Stimulated activated CD4-positive, alpha-beta T cell treated with anti-CD3 and anti-CD28 coated beads, Interleukin-1b, Interleukin-23, amount 100 ng/mL, for 4 hours (primary cell): ENCODE data around the gene ATAD1.
"Not testable (repeated sequence)": the region's sequence is repeated elsewhere in the genome, so short reads cannot be mapped to it uniquely, and the experiment has no call there.

Source experiments
- DNase-seq, 2 donors: peaks; one replicate each; pipeline ENCODE4 v3.0.0-alpha.2; 2020; ENCODE audit warnings: low read depth in 2 of 2

ATAD1 gene, protein sequence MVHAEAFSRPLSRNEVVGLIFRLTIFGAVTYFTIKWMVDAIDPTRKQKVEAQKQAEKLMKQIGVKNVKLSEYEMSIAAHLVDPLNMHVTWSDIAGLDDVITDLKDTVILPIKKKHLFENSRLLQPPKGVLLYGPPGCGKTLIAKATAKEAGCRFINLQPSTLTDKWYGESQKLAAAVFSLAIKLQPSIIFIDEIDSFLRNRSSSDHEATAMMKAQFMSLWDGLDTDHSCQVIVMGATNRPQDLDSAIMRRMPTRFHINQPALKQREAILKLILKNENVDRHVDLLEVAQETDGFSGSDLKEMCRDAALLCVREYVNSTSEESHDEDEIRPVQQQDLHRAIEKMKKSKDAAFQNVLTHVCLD

DNA sequence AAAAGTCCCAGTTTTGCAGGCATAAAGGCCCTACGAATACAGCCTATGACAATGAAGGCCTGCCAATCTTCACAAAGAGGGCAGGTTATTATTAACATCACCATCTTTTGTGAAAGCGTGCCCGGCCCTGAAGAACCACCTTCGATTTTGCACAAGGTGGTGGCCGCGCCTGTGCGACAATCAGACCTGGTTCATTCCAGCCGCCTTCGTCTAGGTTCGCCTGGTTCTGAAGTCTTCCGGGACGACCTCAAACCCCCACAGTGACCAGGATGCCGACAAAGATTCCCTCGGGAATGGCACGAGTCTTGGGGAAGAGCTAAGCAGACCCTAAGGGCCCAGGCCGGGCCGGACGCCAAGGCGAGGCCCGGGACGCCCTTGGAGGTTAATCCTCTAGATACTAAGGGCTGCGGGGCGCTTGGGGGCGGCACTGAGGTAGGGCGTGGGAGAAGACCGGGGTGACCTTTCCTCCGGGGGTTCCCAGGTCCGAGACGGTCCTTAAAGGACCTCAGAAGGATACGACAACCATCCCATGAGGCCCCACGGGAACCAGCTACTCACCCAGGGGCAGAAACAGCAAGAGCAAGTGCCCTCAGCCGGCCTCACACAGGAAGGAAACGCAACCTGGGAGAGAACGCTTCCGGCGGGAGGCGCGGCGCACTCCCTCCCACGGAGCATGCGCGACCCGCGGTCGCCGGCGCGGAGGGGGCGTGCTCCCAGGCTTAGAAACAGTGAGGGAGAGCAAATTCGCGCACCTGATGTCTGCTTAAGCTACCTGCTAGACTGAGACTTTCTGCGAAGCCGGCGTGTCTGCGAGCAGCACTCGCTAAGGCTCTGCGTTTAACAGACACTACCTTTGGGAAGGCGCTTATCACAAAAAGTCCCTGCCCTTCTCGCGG lies at the start of gene ATAD1:
ATAD1 (minus strand) TSS at position 618 of the 896 bp plus-strand sequence. CDS start 3,627 bp downstream, outside the sequence.
- peak; percentile 76 to 83 for DNase-seq

DNA sequence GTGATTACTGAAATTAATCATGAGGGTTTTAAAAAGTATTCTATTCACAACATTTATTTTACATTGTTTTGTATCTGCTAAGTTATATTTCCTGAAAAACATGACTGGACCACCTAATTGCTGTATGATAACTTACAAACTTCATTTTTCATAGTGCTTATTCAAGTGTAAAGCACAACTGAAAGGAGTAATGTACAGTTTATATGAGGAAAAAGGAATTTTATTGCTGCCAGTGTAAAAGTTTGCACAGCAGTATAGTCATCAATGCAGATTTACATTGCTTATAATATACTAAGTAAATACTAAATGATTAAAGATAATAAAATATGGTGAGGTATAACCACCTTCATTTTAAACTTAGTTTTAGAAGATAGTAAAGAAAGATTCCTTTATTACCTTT lies 49.4 kb upstream of the ATAD1 start:
- DNase-seq: no peak

DNA sequence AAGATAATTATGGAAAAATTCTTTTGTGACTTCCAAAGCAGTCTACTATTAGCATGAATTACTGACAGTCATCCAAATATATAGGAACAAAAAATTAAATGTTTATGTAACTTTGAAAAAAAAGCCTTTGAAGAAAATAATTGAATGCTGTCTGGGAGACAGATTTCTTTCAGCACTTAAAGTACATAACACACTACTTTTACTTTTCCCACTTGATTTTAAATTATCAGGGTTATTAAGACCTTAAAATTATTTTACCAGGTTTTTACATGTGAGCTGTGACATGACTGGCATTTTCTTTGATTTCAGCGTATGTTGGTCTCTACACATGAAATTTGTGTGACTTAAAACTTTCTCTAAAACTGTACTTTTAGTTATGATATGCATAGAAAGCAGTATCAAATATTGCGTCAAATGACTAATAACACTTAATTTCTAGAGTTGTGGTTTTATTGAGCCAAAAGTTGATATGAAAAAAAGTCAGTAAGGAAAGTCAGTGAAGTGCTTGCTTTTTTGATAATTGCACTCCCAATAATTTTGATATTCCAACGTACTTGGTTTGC lies 48.5 kb upstream of the ATAD1 start:
- no peak for DNase-seq

DNA sequence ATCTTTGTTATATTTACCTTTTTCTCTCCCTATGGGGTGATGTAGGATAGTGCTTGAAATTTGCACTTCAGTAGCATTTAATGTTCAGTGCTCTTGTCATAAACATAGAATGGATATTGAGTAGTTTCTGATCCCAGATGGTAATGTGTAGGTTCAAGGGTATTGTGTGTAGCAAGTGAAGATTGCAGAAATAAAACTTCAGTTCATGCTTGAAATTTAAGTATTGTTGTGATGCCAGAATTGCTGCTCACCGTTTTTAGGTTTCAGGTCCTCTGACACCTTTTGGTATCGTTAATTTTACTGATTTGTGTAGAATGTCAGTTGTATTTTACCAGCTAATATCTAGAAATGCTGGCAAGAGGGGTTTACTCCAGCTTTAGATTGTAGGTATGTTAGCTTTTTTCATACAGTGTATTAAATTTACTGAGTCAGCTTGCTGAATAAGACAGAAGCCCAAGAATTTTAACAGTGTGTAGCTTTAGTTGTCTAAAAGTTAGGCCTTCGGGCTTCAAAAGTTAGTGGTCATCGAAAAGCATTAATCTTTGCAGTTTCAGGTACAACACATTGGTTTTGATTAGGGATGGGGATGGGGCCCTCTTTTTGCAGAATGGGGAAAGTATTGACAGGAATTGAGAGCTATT lies 47.3 kb upstream of the ATAD1 start:
- no peak for DNase-seq

DNA sequence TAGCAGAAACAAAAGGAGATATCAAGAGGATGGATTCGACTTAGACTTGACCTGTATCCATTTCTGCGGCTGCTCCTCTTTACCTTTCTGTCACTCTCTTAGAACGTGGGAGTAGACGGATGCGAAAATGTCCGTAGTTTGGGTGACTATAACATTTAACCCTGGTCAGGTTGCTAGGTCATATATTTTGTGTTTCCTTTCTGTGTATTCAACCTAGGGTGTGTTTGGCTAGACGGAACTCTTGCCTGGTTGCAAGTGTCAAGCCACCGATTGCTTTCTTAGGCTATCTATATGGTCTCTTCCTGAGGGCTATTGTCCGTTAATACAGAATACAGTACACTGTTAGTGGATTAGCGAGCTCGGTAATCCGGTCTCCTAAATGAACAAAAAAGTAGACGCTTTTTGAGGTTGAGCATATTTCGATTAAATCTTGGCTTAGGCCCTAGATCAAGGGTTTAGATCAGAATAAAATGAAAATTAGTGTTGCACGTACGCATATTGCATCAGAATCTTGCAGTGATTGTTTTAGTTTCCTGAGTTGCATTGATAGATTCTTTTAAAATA lies 46.6 kb upstream of the ATAD1 start:
- no peak for DNase-seq

DNA sequence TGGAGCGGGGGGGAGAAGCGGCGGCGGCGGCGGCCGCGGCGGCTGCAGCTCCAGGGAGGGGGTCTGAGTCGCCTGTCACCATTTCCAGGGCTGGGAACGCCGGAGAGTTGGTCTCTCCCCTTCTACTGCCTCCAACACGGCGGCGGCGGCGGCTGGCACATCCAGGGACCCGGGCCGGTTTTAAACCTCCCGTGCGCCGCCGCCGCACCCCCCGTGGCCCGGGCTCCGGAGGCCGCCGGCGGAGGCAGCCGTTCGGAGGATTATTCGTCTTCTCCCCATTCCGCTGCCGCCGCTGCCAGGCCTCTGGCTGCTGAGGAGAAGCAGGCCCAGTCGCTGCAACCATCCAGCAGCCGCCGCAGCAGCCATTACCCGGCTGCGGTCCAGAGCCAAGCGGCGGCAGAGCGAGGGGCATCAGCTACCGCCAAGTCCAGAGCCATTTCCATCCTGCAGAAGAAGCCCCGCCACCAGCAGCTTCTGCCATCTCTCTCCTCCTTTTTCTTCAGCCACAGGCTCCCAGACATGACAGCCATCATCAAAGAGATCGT lies 46.0 kb upstream of the ATAD1 start:
- peak in 1 of 2 donors; percentile 11 for DNase-seq

DNA sequence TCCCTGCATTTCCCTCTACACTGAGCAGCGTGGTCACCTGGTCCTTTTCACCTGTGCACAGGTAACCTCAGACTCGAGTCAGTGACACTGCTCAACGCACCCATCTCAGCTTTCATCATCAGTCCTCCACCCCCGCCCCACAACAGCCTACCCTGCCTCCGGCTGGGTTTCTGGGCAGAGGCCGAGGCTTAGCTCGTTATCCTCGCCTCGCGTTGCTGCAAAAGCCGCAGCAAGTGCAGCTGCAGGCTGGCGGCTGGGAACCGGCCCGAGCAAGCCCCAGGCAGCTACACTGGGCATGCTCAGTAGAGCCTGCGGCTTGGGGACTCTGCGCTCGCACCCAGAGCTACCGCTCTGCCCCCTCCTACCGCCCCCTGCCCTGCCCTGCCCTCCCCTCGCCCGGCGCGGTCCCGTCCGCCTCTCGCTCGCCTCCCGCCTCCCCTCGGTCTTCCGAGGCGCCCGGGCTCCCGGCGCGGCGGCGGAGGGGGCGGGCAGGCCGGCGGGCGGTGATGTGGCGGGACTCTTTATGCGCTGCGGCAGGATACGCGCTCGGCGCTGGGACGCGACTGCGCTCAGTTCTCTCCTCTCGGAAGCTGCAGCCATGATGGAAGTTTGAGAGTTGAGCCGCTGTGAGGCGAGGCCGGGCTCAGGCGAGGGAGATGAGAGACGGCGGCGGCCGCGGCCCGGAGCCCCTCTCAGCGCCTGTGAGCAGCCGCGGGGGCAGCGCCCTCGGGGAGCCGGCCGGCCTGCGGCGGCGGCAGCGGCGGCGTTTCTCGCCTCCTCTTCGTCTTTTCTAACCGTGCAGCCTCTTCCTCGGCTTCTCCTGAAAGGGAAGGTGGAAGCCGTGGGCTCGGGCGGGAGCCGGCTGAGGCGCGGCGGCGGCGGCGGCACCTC lies 45.3 kb upstream of the ATAD1 start, which contains the start of the genes KLLN and PTEN:
KLLN (minus strand) TSS at position 481 of the 891 bp plus-strand sequence. CDS start 1,046 bp downstream, outside the sequence.
PTEN (plus strand) TSS at position 573 of the 891 bp plus-strand sequence. CDS start 845 bp downstream, outside the sequence.
- DNase-seq: peak; percentile 65 to 75

DNA sequence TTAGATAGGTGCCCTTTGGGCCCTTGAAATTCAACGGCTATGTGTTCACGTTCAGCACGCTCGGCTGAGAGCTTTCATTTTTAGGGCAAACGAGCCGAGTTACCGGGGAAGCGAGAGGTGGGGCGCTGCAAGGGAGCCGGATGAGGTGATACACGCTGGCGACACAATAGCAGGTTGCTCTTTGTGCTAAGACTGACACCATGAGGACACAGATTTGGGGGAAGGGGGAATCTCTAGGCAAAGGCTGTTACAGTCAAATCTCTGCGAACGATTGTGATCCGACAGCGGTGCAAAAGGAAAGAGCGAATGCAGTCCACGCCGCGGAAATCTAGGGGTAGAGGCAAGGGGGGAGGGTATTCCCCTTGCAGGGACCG lies 44.6 kb upstream of the ATAD1 start:
- DNase-seq: peak in 1 of 2 donors; percentile 52

DNA sequence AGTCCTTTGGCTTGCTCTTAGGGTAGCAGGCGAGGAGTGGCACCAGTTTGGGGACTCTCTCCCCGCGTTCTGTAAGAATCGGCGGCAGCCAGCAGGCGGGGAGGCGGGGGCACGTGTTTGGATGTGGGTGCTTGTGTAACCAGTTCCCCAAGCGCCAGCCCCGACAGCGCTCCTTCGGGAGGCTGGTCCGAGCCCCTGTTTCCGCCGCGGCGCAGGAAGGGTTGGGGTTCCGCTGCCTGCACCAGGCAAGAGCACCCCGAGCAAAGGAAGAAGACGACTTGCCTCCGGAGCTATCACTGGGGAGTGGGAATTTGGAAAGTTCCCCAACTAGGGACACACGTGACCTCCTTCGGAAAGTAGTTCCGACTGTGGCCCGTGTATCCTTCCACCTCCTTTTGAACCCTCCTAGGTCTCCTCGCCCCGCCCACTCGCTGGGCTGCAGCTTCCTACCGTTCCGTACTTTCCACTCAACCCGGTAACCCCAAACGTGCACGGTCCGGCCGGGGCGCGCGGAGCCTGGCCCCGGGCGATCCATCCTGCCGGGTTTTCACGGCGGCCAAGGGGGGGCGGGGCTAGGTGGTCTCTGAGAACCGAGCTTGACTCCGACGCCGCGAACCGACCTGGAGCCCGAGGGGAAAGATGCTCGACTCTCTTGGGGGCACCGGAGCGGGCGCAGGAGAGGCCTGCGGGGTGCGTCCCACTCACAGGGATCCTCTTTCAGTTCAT lies 44.1 kb upstream of the ATAD1 start:
- DNase-seq: peak; percentile 88 to 89

DNA sequence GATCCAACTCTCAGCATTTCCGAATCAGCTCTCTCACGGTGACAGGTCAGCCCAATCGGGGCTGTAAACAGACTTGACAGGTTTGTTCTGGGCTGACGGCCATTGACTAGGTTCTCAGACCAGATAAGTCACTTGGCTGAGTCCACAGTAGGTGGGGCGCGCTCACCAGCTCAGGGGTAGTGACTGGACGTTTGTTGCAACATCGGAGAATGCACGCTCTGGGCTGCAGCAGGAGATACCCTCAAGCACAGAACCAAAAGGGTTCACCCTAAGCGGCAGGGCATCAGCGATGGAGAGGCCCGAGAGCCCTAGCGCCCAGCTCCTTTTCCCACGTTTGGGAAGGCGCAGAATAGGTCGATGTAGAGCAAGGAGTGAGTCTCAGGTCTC lies 43.5 kb upstream of the ATAD1 start:
- peak in 1 of 2 donors; percentile 7 for DNase-seq

DNA sequence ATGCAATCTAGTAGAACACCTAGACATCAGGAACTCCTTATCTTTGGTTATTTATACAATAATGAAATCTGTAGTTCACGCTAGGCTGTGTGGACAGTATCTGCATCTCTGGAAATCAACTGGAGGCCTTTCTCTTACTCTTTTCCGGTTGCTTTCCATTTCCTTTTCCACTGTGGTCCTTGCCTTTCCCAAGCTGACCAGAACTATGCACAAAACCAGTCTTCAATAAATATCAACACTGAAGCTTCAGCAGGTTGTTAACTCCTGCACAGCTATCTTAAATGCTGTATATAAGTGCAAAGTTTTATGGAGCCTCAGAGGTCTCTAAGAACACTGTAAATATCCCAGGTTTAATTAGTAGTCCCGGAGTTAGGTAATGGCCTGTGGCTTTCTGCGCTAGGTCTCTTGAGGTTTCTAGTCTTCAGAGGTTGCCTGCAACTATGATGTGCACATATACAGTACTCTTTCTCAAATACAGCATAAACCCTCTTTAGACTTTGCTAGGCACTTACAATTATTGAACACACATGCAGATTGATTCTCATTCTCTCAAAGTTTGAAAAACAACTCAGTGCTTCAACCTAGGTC lies 42.9 kb upstream of the ATAD1 start:
- DNase-seq: no peak

DNA sequence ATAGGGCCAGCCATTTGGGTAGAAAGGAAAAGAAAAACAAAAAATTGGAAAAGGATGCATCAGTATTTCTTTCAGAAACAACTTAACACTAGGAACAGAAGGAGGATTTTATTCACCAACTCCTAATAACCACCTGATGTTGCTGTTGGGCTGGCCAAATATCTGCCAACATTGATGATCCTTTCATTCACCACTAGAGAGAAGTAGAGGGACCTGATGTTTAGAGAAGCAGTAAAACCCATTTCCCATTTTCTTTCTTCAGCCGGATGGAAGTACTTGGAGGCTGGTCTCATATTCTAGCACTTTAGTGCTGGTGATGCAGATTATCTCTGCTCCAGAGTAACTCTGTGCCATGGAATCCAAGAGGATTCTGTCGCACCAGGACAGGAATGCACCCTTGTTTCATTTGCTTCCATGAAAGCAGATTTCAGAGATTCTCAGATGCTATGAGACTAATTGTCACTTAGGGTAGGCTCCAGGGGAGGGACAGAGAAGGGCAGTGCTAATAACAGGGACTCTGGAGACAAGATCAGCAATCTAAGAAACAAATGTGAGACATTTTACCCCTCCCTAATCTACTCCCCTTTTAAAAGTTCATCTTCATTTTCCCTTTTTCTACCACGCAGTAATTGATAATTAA lies 42.2 kb upstream of the ATAD1 start:
- no peak for DNase-seq

DNA sequence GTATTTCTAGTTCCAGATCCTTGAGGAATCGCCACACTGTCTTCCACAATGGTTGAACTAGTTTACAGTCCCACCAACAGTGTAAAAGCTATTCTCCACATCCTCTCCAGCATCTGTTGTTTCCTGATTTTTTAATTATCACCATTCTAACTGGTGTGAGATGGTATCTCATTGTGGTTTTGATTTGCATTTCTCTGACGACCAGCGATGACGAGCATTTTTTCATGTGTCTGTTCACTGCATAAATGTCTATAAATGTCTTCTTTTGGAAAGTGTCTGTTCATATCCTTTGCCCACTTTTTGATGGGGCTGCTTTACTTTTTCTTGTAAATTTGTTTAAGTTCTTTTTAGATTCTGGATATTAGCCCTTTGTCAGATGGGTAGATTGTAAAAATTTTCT lies 37.6 kb upstream of the ATAD1 start:
- DNase-seq: not testable (repeated sequence)

DNA sequence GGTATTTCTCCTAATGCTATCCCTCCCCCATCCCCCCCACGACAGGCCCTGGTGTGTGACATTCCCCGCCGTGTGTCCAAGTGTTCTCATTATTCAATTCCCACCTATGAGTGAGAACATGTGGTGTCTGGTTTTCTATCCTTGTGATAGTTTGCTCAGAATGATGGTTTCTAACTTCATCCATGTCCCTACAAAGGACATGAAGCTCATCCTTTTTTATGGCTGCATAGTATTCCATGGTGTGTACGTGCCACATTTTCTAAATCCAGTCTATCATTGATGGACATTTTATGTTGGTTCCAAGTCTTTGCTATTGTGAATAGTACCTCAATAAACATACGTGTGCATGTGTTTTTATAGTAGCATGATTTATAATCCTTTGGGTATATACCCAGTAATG lies 37.2 kb upstream of the ATAD1 start:
- DNase-seq: not testable (repeated sequence)

DNA sequence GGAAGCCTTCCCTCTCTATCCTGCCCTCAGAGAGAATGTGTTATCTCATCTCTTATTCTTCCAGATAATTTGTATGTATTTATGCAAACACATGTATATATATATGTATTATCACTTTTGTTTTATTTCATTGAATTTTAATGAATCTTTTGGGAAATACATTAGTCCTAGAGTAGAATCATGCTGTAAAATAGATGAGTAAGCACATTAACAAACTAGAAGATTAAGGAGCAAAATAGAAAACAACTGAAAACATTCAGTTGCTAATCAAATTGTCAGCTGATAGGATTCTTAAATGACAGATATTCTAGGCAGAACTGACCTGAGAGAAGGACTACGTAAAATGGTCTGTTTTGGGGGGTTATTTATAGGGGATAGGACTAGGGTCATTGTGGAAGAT lies 34.1 kb upstream of the ATAD1 start:
- no peak for DNase-seq

DNA sequence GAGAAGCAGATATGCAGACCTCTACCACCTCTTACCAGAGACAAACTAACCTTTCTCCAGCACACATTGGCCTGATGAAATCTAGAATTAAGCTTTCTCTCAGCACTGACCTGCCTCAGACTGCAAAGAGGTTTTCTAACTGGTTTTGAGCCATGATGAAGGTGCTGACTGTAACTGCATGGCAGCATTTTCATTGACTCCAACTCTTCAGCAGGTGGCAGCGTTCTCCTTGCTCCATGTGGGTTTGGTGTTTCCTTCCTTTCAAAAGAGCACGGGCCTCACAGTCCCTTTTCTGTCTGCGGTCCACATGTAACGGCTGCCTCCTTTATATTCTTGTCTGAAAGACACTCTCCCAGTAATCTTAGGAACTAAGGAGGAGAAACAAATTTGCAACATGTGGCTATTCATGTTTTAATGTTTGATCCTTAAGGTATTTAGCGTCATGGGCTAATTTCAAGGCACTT lies 32.7 kb upstream of the ATAD1 start:
- peak in 1 of 2 donors; percentile 45 for DNase-seq

DNA sequence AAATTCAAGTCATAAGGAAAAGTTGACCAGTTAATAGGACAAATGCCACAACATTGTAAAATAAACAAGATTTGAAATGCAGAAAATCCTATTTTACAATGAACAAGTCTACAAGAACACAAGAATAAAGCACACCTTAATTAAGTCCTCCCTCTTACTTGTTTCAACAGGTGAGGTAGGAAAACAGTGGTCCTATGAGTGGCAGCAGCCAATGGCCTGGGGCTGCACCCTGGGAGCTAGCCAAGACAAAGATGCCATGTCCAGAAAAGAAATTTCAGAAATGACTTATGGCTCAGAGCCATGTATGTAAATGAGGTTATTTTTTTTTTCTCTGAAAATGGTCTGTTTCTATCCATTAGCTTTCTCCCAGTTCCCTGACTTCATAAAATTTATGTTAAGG lies 31.0 kb upstream of the ATAD1 start:
- DNase-seq: no peak

DNA sequence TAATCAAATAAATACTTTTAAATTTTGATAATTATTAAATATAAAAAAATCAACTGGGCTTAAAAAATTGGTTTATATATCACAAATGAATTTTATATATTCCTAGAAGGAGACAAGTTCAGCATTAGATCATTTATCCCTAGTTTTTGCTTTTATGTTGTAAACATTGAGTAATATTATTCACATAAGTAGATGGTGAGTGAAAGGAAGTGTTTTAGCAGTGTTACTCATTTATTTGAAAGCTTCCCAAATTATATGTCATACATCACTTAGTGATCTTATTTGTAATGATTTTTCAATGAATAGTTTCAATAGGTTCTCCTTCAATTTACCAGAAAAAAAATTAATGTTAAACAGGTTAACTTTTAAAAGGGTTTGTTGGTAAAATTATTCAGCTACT lies 29.5 kb upstream of the ATAD1 start:
- no peak for DNase-seq
